K562 (cell line): Measurements from ENCODE around the gene UBE2L5. TPM values are rescaled to one million over a fixed set of nuclear protein-coding genes. Genes with fewer than 3 reads are reported as not detected.

Source experiments
- ATAC-seq: fragments of 200-7000 bp; cut with Tn5 transposase; 3 replicates; pipeline ENCODE4 v1.9.1; 2020; ENCODE audit warnings: moderate library complexity
- BruUV-seq: library from RNA; stranded (reverse); fragments of 400-500 nt; replicated peaks from 2 replicates; lab custom pipeline; 2021; lab: Mats Ljungman, UMichigan
- CTCF ChIA-PET: fragments of 300-600 bp; formaldehyde crosslinking; extraction: SDS; loops from one replicate; lab custom pipeline; 2021; ENCODE audit warnings: low intra/inter-chr PET ratio; lab: Yijun Ruan, JAX
- POLR2A ChIA-PET: fragments of 300-600, 350-650 bp; sonication (Branson Sonifier 250); formaldehyde crosslinking; extraction: SDS; loops from one replicate; lab custom pipeline; 2021; ENCODE audit warnings: antibody characterized with exemption, inconsistent platforms; lab: Yijun Ruan, JAX
- DNase-seq, 4 experiments: peaks; one replicate each; pipeline versions ENCODE4 v3.0.0 to v3.0.0-alpha.2; 2011 to 2018; ENCODE audit warnings: low spot score in 3 of 4, mixed read lengths in 3 of 4; ENCODE audit errors: extremely low read depth in 1 of 4
- FAIRE-seq: peaks from 2 replicates; lab custom pipeline; 2011; peaks lifted over from hg19 to GRCh38; lab: Jason Lieb, UNC
- H2AFZ ChIP-seq: 2 replicates; pipeline ENCODE4 v1.6.0; 2011; ENCODE audit warnings: low read depth, low read length, control low read depth, inconsistent platforms
- H3K27ac ChIP-seq: fragments of 200-600 bp; 3 replicates; pipeline ENCODE4 v1.8.0; 2011; ENCODE audit warnings: low read depth, mild to moderate bottlenecking, control low read depth, inconsistent platforms, low read length, moderate library complexity, mixed read lengths; ENCODE audit errors: extremely low read depth
- H3K27me3 ChIP-seq, 2 experiments: fragments of 300-600 bp in 1 of 2; 2 replicates in 1 of 2; 3 replicates in 1 of 2; pipeline versions ENCODE4 v1.6.0 to v1.8.0; 2011; ENCODE audit warnings: inconsistent platforms in 2 of 2, low read length in 2 of 2, mild to moderate bottlenecking in 1 of 2, mixed read lengths in 1 of 2, moderate library complexity in 1 of 2; ENCODE audit not compliant: control insufficient read depth in 2 of 2, insufficient read depth in 2 of 2
- H3K36me3 ChIP-seq: fragments of 300-600 bp; 3 replicates; pipeline ENCODE4 v1.8.0; 2011; ENCODE audit warnings: mild to moderate bottlenecking, low read length, inconsistent platforms; ENCODE audit not compliant: control insufficient read depth, insufficient read depth
- H3K4me1 ChIP-seq, 2 experiments: fragments of 200-600 bp in 1 of 2; replicated peaks in 1 of 2; 2 replicates in 1 of 2; 3 replicates in 1 of 2; pipeline versions ENCODE4 v1.5.1 to v1.8.0; 2011; ENCODE audit warnings: inconsistent platforms in 2 of 2, low read length in 2 of 2, mild to moderate bottlenecking in 1 of 2, mixed read lengths in 1 of 2, moderate library complexity in 1 of 2; ENCODE audit not compliant: control insufficient read depth in 2 of 2, insufficient read depth in 2 of 2
- H3K4me2 ChIP-seq: 2 replicates; pipeline ENCODE4 v1.6.1; 2011; ENCODE audit warnings: low read length, control low read depth, inconsistent platforms, mixed read lengths; ENCODE audit not compliant: insufficient read depth
- H3K4me3 ChIP-seq: fragments of 200-600 bp; sonication (generic), shearing (Covaris generic); 2 replicates; pipeline ENCODE4 v1.5.1; 2016; ENCODE audit warnings: control low read depth, inconsistent platforms
- H3K79me2 ChIP-seq: fragments of 200-600 bp; 3 replicates; pipeline ENCODE4 v1.8.0; 2011; ENCODE audit warnings: low read length, inconsistent platforms; ENCODE audit not compliant: control insufficient read depth, insufficient read depth
- H3K9ac ChIP-seq, 2 experiments: 2 replicates each; pipeline versions ENCODE4 v1.6.0 to v1.6.1; 2011; ENCODE audit warnings: low read depth in 2 of 2, low read length in 2 of 2, control low read depth in 1 of 2, inconsistent platforms in 1 of 2, mild to moderate bottlenecking in 1 of 2, mixed read lengths in 1 of 2; ENCODE audit not compliant: insufficient read depth in 1 of 2
- H3K9me1 ChIP-seq: one replicate; pipeline ENCODE4 v1.6.0; 2011; ENCODE audit warnings: inconsistent platforms, mild to moderate bottlenecking, low read length, moderate library complexity; ENCODE audit not compliant: control insufficient read depth, insufficient read depth
- H3K9me3 ChIP-seq: replicated peaks from 2 replicates; pipeline ENCODE4 v1.5.1; 2011; ENCODE audit warnings: low read depth, low read length, inconsistent platforms; ENCODE audit not compliant: control insufficient read depth, insufficient read depth
- H4K20me1 ChIP-seq: replicated peaks from 2 replicates; pipeline ENCODE4 v1.6.1; 2011; ENCODE audit warnings: low read length, inconsistent platforms, mixed read lengths; ENCODE audit not compliant: control insufficient read depth, insufficient read depth
- FOXM1 ChIP-seq, 2 experiments: fragments of 450-650 bp in 1 of 2; sonication (generic) in 1 of 2; formaldehyde crosslinking in 1 of 2; IDR thresholded peaks; 2 replicates each; pipeline versions ENCODE4 v1.6.1 to v1.9.0; 2017 to 2022; ENCODE audit warnings: low read depth in 2 of 2, mild to moderate bottlenecking in 2 of 2, missing genetic modification reagents in 1 of 2, moderate library complexity in 1 of 2
- HNRNPL ChIP-seq: fragments of 200-400 bp; formaldehyde crosslinking; IDR thresholded peaks from 2 replicates; pipeline ENCODE4 v1.6.1; 2017; ENCODE audit warnings: low read depth, mild to moderate bottlenecking, low read length
- MAZ ChIP-seq, 2 experiments: fragments of 450-650 bp in 1 of 2; sonication (generic) in 1 of 2; formaldehyde crosslinking; IDR thresholded peaks in 1 of 2; conservative IDR thresholded peaks in 1 of 2; 2 replicates each; pipeline versions ENCODE4 v1.4.0 to v1.5.0; 2020; ENCODE audit warnings: mild to moderate bottlenecking in 1 of 2, missing genetic modification reagents in 1 of 2
- MYBL2 ChIP-seq, 2 experiments: fragments of 450-650 bp in 1 of 2; sonication (generic) in 1 of 2; formaldehyde crosslinking in 1 of 2; IDR thresholded peaks; 2 replicates each; pipeline versions ENCODE4 v1.6.1 to v1.8.1; 2017 to 2022; ENCODE audit warnings: borderline replicate concordance in 1 of 2, inconsistent platforms in 1 of 2, low read depth in 1 of 2, mild to moderate bottlenecking in 1 of 2, missing genetic modification reagents in 1 of 2, moderate library complexity in 1 of 2
- NFE2 ChIP-seq: IDR thresholded peaks from 2 replicates; pipeline ENCODE4 v1.6.1; 2014; ENCODE audit warnings: antibody characterized with exemption, low read depth
- POLR2A ChIP-seq: fragments of 450-650 bp; conservative IDR thresholded peaks from 2 replicates; pipeline ENCODE4 v1.6.1; 2016
- RBM15 ChIP-seq: fragments of 200-400 bp; formaldehyde crosslinking; IDR thresholded peaks from 2 replicates; pipeline ENCODE4 v1.6.1; 2018; ENCODE audit warnings: mild to moderate bottlenecking, low read length, moderate library complexity; ENCODE audit not compliant: insufficient read depth
- TRIM24 ChIP-seq, 2 experiments: fragments of 450-650 bp; IDR thresholded peaks; 2 replicates each; pipeline ENCODE4 v1.6.1; 2016
- ZFP30 ChIP-seq: fragments of 250-450 bp; sonication (Bioruptor Pico); IDR thresholded peaks from 2 replicates; pipeline ENCODE4 v1.8.0; 2022; ENCODE audit warnings: moderate library complexity, mild to moderate bottlenecking, inconsistent platforms, borderline replicate concordance
- ZNF263 ChIP-seq: sonication (generic); formaldehyde crosslinking; IDR thresholded peaks from 2 replicates; pipeline ENCODE4 v1.8.0; 2022; ENCODE audit warnings: mild to moderate bottlenecking, missing genetic modification reagents, borderline replicate concordance
- ZNF282 ChIP-seq: sonication (generic); formaldehyde crosslinking; IDR thresholded peaks from 2 replicates; pipeline ENCODE4 v1.8.1; 2023; ENCODE audit warnings: missing genetic modification reagents
- WGBS: fragments of 100-300 bp; shearing (Covaris generic); methylation state at CpG from one replicate; pipeline ENCODE4 v1.1.6; 2016; ENCODE audit warnings: low coverage, mixed read lengths; ENCODE audit not compliant: insufficient coverage; ENCODE audit errors: missing lambda C conversion rate; 5-methylcytosine and 5-hydroxymethylcytosine counted together
- in situ Hi-C: fragments of 300-500 bp; cut with MboI; formaldehyde crosslinking; loops from 4 replicates; pipeline ENCODE4 v1.15.0; 2018; ENCODE audit warnings: inconsistent platforms, mixed read lengths
- intact Hi-C: fragments of 100-400 bp; cut with micrococcal nuclease; formaldehyde crosslinking; loops from 2 replicates; pipeline ENCODE4 v1.14.2; 2022
- polyA plus RNA-seq, 8 experiments: library from polyadenylated mRNA; depleted of rRNA in 4 of 8; stranded (reverse) in 5 of 8; unstranded in 3 of 8; fragments of >200 nt; fragmentation: Nextera tagmentation in 2 of 8; fragmentation: Illumina TruSeq in 1 of 8; extraction: Ambion mirVana in 2 of 8; extraction: Trizol in 1 of 8; gene quantifications; 2 replicates each; pipeline versions ENCODE4 v1.2.1 to v1.2.3, GENCODE V29; 2011 to 2014; ENCODE audit warnings: inconsistent platforms in 1 of 8, missing spikeins in 1 of 8
- total RNA-seq, 7 experiments: library from RNA; depleted of rRNA in 6 of 7; stranded (reverse); fragments of >200 nt in 6 of 7; fragmentation: Illumina TruSeq in 2 of 7; extraction: Trizol in 2 of 7; gene quantifications; 2 replicates each; pipeline versions ENCODE4 v1.2.1 to v1.2.3, GENCODE V29; 2011 to 2021; ENCODE audit warnings: low replicate concordance in 1 of 7
- TF ChIP-seq, protein P1 (sequence below): fragments of 450-650 bp; formaldehyde crosslinking; IDR thresholded peaks from 2 replicates; pipeline ENCODE4 v1.4.0; 2020; ENCODE audit warnings: mild to moderate bottlenecking
- TF ChIP-seq, protein P2 (sequence below), 2 experiments: fragments of 450-650 bp in 1 of 2; sonication (generic) in 1 of 2; formaldehyde crosslinking; conservative IDR thresholded peaks; 2 replicates each; pipeline versions ENCODE4 v1.4.0 to v1.8.1; 2020 to 2022; ENCODE audit warnings: mild to moderate bottlenecking in 1 of 2, missing genetic modification reagents in 1 of 2
- TF ChIP-seq, protein P3 (sequence below): fragments of 450-650 bp; formaldehyde crosslinking; IDR thresholded peaks from 2 replicates; pipeline ENCODE4 v1.4.0; 2022; ENCODE audit warnings: missing genetic modification characterization
- TF ChIP-seq, protein P4 (sequence below): fragments of 250-450 bp; sonication (Bioruptor Pico); IDR thresholded peaks from 2 replicates; pipeline ENCODE4 v1.5.0; 2021; ENCODE audit warnings: mild to moderate bottlenecking, moderate library complexity

Gene UBE2L5
- total and polyA plus RNA-seq, 9 of the 15 experiments (the other 6 are each of a cell fraction or from before 2014, with no cell fraction given): 0.22 to 1.5 (median 0.86) TPM; not detected in 6

DNA sequence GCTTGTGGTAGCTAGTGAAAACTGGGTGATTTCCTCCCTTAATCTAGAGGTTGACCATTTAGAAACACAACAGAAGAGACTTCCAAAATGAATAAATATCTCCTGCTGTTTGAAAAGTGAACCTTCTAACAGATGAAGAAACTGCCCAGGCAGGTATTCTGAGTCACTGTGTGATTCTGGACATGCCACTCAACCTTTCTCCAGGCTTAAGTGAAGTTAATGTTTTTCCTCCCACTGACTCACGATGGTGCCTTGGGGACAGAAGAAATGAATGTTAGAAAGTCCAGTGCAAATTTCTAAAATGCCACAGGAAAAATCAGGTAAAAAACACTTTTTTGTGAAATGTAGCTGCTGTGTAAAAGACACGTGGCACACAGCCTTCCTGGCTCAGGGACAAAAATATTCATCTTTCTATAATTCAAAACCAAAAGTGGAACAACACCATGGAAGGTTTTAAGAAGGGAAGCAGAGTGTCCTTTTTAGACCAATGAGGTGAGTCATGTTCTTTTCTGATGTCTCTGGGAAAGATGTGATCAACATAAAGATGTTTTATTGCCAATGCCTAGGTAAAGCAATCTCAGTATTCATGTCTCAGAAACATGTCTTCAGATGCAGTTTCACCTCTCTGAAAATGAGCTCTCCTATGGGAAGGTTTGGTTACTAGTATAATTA is 9.1 kb downstream of the UBE2L5 start:
- Histone ChIP-seq H4K20me1 (no peaks in the 10 kb centered on the region), H3K4me2 (no peak overlapping the region), H3K36me3 (no peaks in the 10 kb centered on the region), H2AFZ (no peak overlapping the region), H3K27me3 (peaks cover 0 to 8% of the 10 kb centered on the region in 2 experiments; a peak in 2 of 5 replicates), H3K4me3 (no peak overlapping the region), H3K9ac (no peak overlapping the region), H3K9me3 (no peaks in the 10 kb centered on the region), H3K79me2 (no peaks in the 10 kb centered on the region), H3K27ac (no peak overlapping the region), H3K9me1 (no peaks in the 10 kb centered on the region), H3K4me1 (no peaks in the 10 kb centered on the region)
- POLR2A ChIA-PET: no interaction called here
- CTCF ChIA-PET: no interaction called here
- WGBS: 0% methylated on average over 2 of the region's 2 CpGs
- no peak for FAIRE-seq
- no TSS peak for BruUV-seq
- in situ Hi-C loops (no loop called here), intact Hi-C loops (no loop called here)
- no peak for DNase-seq
- no peak for ATAC-seq
- TF ChIP-seq POLR2A (no peak), TRIM24 (IDR thresholded peaks at IDR 0.05) (no peak), RBM15 (no peak), HNRNPL (no peak), ZNF263 (no peak), MAZ (CRISPR knock-in tag; conservative IDR thresholded peaks at IDR 0.05 in 1 of 2, IDR thresholded peaks at IDR 0.05 in 1 of 2) (no peak), MYBL2 (IDR thresholded peaks at IDR 0.05; ENCODE audit: low read depth) (no peak), MYBL2 (CRISPR knock-in tag; IDR thresholded peaks at IDR 0.05; ENCODE audit: borderline replicate concordance) (no peak), ZNF282 (no peak), FOXM1 (IDR thresholded peaks at IDR 0.05; ENCODE audit: low read depth) (no peak), FOXM1 (CRISPR knock-in tag; IDR thresholded peaks at IDR 0.05; ENCODE audit: low read depth) (no peak), NFE2 (no peak), ZFP30 (no peak)
- TF ChIP-seq, protein P1, sequence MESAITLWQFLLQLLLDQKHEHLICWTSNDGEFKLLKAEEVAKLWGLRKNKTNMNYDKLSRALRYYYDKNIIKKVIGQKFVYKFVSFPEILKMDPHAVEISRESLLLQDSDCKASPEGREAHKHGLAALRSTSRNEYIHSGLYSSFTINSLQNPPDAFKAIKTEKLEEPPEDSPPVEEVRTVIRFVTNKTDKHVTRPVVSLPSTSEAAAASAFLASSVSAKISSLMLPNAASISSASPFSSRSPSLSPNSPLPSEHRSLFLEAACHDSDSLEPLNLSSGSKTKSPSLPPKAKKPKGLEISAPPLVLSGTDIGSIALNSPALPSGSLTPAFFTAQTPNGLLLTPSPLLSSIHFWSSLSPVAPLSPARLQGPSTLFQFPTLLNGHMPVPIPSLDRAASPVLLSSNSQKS (CRISPR knock-in tag): no peak
- TF ChIP-seq, protein P2, sequence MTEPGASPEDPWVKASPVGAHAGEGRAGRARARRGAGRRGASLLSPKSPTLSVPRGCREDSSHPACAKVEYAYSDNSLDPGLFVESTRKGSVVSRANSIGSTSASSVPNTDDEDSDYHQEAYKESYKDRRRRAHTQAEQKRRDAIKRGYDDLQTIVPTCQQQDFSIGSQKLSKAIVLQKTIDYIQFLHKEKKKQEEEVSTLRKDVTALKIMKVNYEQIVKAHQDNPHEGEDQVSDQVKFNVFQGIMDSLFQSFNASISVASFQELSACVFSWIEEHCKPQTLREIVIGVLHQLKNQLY (CRISPR knock-in tag; conservative IDR thresholded peaks at IDR 0.05): no peak
- TF ChIP-seq, protein P3, sequence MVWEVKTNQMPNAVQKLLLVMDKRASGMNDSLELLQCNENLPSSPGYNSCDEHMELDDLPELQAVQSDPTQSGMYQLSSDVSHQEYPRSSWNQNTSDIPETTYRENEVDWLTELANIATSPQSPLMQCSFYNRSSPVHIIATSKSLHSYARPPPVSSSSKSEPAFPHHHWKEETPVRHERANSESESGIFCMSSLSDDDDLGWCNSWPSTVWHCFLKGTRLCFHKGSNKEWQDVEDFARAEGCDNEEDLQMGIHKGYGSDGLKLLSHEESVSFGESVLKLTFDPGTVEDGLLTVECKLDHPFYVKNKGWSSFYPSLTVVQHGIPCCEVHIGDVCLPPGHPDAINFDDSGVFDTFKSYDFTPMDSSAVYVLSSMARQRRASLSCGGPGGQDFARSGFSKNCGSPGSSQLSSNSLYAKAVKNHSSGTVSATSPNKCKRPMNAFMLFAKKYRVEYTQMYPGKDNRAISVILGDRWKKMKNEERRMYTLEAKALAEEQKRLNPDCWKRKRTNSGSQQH (CRISPR knock-in tag): no peak
- TF ChIP-seq, protein P4, sequence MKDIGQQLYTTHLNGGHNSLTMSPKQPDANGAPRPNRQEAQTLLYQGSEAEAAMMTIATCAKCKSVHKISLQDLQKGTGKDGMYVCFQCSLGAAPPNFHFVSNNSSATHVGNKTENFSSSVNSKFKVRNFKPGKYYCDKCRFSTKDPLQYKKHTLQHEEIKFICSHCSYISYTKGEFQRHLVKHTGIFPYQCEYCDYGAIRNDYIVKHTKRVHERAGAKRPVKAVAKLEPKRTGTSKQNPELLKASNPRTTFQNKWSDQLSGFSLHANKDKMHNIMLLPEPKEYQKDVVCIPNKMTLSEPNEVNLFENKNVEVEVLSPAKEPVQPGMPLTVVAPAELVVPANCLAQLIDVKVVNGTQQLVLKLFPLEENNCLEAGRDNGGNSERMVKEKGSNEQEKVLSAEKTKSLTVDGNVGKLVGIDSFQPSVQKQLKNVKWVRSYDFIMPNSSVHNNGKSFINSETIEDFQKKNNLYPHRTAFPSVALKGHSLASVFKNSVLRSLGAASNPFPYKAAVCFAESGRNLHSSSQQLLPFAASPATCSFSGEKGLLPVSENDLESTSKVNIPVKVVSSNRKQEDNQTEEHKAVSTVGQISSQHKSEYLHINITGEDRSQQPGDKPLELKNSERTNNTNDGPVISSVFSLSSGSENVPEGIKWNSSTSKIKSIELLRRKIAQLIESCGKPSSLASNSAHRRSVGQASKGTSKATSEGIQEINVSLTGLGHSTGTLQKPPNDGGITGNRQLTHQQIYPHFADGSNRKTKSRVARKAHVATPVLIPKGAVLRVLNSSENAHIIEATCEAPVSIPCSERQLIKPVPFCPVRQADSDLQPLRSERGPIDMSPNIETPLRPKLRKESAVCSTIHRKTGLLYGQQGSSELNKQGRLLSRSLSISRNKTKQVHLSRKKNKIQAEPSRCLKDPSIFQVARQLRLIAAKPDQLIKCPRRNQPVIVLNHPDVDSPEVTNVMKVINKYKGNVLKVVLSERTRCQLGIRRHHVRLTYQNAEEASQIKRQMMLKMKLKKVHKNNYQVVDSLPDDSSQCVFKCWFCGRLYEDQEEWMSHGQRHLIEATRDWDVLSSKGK (CRISPR knock-in tag): no peak
